GM12874 (cell line): Measurements from ENCODE around the gene MRGPRX4.

ENCODE experiments used
- TF ChIP-seq, protein P1 (sequence below): IDR thresholded peaks from 2 replicates; pipeline ENCODE4 v1.5.1; 2011; ENCODE audit warnings: low read depth, mild to moderate bottlenecking, control low read depth, low read length, moderate library complexity; ENCODE audit not compliant: insufficient read depth

MRGPRX4 gene

DNA sequence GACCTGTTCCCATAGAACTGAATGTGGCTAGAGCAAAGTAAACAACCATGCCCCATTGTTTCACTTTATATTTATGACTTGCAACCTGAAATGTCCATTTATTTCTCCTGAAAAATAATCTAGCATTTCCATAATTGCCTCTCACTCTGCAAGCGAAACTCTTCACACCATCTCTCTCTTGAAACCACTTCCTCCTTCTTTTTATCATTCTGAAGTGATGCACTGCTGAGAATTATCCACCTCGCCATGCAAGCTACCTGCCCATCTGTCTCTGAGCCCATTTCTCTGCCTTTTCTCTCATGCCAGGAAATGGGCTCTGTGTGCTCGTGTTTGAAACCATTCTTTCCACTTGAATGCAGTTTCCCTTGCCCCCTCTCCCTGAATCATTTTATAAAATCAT, 26.8 kb upstream of the MRGPRX4 start:
- TF ChIP-seq, protein P1, sequence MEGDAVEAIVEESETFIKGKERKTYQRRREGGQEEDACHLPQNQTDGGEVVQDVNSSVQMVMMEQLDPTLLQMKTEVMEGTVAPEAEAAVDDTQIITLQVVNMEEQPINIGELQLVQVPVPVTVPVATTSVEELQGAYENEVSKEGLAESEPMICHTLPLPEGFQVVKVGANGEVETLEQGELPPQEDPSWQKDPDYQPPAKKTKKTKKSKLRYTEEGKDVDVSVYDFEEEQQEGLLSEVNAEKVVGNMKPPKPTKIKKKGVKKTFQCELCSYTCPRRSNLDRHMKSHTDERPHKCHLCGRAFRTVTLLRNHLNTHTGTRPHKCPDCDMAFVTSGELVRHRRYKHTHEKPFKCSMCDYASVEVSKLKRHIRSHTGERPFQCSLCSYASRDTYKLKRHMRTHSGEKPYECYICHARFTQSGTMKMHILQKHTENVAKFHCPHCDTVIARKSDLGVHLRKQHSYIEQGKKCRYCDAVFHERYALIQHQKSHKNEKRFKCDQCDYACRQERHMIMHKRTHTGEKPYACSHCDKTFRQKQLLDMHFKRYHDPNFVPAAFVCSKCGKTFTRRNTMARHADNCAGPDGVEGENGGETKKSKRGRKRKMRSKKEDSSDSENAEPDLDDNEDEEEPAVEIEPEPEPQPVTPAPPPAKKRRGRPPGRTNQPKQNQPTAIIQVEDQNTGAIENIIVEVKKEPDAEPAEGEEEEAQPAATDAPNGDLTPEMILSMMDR = no peak

DNA sequence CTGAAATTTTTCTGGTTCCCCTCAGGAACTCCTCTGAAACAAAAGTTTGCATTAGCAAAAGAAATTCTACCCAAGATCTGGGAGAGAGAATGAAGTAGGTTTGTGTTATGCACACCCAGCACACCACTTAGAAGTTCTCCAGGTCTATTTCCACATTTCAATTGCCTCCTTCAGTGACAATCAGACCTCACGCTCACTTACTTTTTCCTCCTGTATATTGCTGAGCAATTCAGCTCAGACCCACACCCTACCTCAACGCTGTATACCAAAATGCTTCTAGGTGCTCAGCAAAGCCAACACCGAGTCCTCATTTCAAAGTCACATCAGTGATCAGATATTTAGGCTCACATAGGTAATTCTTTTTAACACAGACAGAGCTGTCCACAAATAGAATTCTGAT, 21.1 kb upstream of the MRGPRX4 start:
- TF ChIP-seq, protein P1 = no peak

DNA sequence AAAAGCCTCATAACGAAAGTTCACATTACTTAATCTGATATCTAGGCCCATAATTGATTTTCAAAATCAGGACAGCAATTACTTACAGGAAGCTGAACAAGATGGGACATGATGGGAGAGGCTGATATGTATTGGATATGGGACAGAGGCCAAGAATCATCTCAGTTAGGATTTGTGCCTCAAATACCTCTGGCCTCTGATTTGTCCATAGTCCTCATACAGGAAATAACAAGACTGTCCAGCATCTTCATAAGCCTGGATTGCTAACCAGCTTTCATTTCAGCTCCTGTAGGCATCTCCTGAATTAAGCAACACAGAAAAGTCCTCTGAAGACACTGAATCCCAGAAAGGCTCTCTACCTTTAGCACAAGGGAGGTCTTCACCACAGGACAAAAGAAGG, 4.3 kb upstream of the MRGPRX4 start:
- TF ChIP-seq, protein P1 = no peak

DNA sequence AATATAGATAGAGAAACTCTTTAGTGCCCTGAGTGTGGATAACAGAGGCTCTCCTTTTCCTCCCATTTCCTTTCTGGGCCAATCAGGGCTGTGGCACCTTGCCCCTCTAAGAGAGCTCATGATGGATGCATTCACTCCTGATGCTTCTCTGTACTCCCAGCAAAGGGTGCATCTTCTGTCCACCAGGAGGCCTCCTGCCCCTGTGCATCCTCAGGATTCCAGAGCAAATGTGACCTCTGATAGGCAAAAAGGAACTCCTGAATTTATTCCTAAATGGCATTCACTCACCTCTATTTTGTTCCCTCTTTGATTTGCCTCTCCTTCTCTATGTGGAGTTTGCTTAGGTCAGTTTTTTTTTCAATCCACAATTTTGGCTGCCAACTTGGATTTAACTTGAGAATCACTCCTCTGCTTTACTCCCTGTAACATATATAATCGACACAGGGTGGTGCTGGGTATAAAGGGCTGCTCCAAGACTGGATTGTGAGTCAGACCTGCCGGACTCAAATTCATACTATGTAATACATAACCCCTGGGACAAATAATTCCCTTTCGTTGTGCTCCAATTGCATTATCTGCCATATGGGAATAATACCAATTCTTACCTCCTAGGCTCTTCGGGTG, 1.1 kb upstream of the MRGPRX4 start:
- TF ChIP-seq, protein P1 = peak; percentile 56

DNA sequence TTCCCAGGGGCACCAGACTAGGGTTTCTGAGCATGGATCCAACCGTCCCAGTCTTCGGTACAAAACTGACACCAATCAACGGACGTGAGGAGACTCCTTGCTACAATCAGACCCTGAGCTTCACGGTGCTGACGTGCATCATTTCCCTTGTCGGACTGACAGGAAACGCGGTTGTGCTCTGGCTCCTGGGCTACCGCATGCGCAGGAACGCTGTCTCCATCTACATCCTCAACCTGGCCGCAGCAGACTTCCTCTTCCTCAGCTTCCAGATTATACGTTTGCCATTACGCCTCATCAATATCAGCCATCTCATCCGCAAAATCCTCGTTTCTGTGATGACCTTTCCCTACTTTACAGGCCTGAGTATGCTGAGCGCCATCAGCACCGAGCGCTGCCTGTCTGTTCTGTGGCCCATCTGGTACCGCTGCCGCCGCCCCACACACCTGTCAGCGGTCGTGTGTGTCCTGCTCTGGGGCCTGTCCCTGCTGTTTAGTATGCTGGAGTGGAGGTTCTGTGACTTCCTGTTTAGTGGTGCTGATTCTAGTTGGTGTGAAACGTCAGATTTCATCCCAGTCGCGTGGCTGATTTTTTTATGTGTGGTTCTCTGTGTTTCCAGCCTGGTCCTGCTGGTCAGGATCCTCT, 709 bp downstream of the MRGPRX4 start:
- TF ChIP-seq, protein P1 = no peak

DNA sequence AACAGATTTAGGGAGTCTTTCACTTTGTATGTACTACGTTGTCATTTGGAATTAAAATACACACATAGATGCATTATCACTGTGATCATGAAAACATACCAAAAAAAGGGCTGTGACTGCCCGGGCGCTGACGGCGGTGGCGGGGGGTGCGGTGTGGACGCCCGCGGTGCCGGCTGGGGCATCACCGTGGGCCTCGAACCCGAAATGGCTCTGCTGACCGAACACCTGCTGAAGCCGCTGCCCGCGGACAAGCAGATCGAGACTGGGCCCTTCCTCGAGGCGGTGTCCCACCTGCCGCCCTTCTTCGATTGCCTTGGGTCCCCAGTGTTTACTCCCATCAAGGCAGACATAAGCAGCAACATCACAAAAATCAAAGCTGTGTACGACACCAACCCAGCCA, 16.2 kb downstream of the MRGPRX4 start:
- TF ChIP-seq, protein P1 = no peak

DNA sequence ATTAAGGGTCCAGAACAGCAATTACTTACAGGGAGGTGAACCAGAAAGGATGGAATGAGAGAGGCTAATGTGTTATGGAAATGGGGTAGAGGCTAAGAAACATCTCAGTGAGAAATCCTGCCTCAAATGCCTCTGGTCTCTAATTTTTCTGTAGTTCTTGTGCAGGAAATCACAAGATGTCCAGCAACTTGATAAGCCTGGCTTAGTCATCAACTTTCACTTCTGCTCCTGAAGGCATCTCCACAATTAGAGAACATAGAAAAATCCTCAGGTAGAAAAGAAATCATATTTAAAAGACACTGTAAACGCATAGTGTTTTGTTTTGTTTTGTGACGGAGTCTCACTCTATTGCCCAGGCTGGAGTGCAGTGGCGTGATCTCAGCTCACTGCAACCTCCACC, 18.7 kb downstream of the MRGPRX4 start:
- TF ChIP-seq, protein P1 = no peak
